T-helper 1 cell (primary cell): ENCODE measurements around the gene CAPRIN2.

Source experiments
- DNase-seq, 5 donors: peaks; one replicate each; pipeline ENCODE4 v3.0.0-alpha.2; 2012 to 2020
- total RNA-seq, 4 donors: gene quantifications; one replicate each; lab custom pipeline; 2026; lab: John Stamatoyannopoulos, UW

Gene CAPRIN2, protein sequence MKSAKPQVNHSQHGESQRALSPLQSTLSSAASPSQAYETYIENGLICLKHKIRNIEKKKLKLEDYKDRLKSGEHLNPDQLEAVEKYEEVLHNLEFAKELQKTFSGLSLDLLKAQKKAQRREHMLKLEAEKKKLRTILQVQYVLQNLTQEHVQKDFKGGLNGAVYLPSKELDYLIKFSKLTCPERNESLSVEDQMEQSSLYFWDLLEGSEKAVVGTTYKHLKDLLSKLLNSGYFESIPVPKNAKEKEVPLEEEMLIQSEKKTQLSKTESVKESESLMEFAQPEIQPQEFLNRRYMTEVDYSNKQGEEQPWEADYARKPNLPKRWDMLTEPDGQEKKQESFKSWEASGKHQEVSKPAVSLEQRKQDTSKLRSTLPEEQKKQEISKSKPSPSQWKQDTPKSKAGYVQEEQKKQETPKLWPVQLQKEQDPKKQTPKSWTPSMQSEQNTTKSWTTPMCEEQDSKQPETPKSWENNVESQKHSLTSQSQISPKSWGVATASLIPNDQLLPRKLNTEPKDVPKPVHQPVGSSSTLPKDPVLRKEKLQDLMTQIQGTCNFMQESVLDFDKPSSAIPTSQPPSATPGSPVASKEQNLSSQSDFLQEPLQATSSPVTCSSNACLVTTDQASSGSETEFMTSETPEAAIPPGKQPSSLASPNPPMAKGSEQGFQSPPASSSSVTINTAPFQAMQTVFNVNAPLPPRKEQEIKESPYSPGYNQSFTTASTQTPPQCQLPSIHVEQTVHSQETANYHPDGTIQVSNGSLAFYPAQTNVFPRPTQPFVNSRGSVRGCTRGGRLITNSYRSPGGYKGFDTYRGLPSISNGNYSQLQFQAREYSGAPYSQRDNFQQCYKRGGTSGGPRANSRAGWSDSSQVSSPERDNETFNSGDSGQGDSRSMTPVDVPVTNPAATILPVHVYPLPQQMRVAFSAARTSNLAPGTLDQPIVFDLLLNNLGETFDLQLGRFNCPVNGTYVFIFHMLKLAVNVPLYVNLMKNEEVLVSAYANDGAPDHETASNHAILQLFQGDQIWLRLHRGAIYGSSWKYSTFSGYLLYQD
- total RNA-seq, result 45.5 to 94.0 (median 80.1) reads per million in 4 donors

DNA sequence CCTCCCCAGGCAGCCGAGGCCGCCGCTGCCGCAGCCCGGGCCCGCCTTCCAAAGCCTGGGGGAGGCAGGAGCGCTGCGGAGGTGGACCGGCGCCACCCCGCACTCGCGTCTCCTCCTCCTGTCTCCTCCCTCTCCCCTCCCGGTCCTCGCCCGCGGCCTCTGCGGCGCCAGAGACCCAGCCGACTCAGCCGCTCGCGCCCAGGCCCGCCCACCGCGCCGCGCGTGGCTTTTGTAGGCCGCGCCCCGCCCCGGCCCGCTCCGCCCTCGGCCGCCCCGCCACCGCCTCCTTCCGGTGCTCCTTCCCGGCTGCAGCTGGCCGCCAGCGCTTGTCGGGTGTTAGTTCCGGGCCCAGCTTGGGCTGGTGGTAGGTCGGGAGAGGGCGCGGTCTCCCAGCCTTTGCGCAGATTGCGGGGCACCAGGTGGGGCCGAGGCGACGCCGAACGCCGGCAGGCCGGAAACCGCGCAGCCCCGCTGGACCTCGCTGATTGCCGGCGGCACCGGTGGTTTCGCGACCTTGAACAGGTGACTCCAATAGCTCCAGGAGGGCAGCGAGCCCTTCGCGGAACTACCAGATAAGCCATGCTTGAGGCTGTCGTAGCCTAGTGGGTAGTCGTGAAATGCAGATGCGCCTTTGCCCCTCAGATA lies at the start of gene CAPRIN2:
Gene CAPRIN2 (minus strand): TSS at position 202 of the 645 bp plus-strand sequence. CDS start 1,431 bp downstream, outside the sequence.
- peak; percentile 87 to 93 (median 90) for DNase-seq

DNA sequence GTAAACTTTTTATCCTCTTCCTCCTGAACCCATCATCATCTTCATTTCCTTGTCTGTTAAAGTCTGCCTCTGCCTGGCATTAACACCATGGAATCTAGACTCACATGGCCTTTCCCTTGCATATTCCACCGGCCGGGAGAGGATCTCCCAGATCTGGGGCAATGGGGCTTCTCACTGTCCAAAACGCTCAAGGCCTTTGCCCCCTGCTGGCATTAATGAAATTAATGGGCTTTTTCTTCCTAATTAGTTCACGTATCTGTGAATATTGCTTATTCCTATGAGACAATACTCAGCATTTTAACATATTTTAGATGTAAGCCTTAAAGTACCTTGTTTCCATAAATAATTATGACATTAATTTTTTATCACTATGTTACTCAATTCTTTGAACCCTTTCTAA lies 42.9 kb upstream of the CAPRIN2 start:
- DNase-seq, result no peak

GRCh38 chr12:30796891-30797371 lies 42.2 kb upstream of the CAPRIN2 start:
- DNase-seq, result no peak

GRCh38 chr12:30796313-30796780 lies 41.6 kb upstream of the CAPRIN2 start:
- DNase-seq, result no peak

GRCh38 chr12:30795410-30796312 lies 40.9 kb upstream of the CAPRIN2 start:
- DNase-seq, result peak in 3 of 5 donors; percentile 10 to 67 (median 12)

GRCh38 chr12:30794591-30795409 lies 40.0 kb upstream of the CAPRIN2 start:
- peak in 1 of 5 donors; percentile 34 for DNase-seq

- DNase-seq, result no peak
Observed at GRCh38 chr12:30794020-30794419, 39.3 kb upstream of the CAPRIN2 start.

GRCh38 chr12:30792648-30793499 lies 38.1 kb upstream of the CAPRIN2 start:
- no peak for DNase-seq

- no peak for DNase-seq
Observed at GRCh38 chr12:30792085-30792484, 37.3 kb upstream of the CAPRIN2 start.

- DNase-seq, result no peak
Observed at GRCh38 chr12:30788754-30789153, 34.0 kb upstream of the CAPRIN2 start.

DNA sequence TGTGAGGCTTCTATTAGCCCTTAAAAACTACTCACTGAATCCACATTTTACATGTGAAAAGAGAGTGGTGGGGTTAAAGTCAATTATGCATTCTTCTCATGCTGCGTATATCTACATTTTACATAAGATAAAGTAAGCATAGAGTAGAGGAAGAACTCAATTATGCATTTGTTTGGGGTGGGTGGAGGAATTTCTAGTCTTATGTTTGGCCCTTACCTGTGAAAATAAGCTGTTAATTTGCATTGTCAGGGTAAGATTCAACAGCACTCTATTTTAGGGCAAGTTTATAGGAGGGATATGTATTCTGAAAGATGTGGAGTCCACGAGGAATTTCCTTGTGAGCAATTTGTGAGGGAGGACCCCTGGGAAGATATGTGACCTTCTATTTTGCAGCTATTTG lies 30.9 kb upstream of the CAPRIN2 start:
- no peak for DNase-seq

GRCh38 chr12:30784508-30784907 lies 29.8 kb upstream of the CAPRIN2 start:
- no peak for DNase-seq

- no peak for DNase-seq
Observed at GRCh38 chr12:30783946-30784345, 29.2 kb upstream of the CAPRIN2 start.

DNA sequence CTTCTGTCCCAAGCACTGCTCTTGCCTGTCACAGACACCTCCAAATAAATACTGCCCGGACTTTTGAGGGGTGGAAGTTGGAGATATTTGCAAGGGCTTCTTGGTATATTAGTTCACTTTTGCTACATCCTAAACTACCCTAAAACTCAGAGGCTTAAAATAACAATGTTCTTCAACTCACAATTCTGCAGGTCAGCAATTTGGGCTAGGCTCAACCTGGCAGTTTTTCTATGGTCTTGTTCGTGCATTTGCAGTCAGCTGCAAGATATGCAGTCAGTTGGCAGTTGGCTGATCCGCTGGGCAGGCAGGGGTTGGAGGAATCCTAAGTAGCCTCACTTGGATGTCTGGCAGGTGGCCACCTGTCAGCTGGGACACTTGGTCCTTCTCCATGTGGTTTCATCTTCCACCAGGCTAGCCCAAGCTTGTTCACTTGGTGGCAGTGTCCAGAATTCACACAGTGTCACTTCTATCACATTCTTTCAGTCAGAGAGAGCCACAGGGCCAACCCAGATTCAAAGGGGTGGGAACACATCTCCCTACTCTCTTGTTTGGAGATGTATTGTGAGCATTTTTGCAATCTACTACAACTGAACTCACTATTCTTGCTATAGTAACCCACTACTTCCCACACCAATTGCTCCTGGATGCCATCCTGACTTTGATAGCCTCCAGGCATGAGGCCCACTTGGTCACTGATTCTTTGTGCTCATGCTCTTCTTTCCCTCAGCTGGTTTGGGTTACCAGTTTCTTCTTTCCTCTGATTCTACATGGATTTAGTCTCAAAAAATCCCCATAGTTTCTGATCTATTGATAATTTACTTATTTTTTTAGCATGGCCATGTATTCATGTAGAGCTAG lies 27.8 kb upstream of the CAPRIN2 start:
- DNase-seq, result no peak

GRCh38 chr12:30779578-30779977 lies 24.8 kb upstream of the CAPRIN2 start:
- DNase-seq, result no peak

DNA sequence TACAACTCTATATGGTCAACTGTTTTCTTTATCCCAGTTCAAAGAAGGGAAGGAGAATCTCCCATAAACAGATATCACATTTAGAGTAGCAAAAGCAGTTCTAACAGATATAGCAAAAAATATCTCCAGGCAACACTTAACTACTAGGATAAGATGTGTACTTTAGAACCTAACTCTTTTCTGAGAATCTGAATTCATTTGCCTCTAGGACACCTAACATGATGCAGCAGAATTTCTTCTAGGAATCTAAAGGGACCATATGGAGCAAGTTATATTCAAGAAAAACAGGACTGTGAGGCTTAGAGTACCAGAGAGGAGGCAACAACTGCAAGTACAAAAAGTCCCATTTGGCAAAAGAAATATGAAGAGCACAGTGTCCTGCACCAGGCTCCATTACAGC lies 24.4 kb upstream of the CAPRIN2 start:
- DNase-seq, result no peak

- DNase-seq, result no peak
Observed at GRCh38 chr12:30774599-30774998, 19.8 kb upstream of the CAPRIN2 start.

GRCh38 chr12:30769802-30770201 lies 15.1 kb upstream of the CAPRIN2 start:
- DNase-seq, result no peak
